Nephron (organoid): ENCODE data around the gene SLC6A18.
"Not testable (repeated sequence)": the region's sequence is repeated elsewhere in the genome, so short reads cannot be mapped to it uniquely, and the experiment has no call there.

Experiments
- H3K27ac Mint-ChIP-seq, 3 experiments: 2 replicates each; pipeline ENCODE4 v1.8.0; 2020; ENCODE audit warnings: mixed read lengths in 3 of 3, mild to moderate bottlenecking in 2 of 3, moderate library complexity in 1 of 3
- H3K27me3 Mint-ChIP-seq: 2 replicates; pipeline ENCODE4 v1.8.0; 2021; ENCODE audit warnings: low read depth, mild to moderate bottlenecking, moderate library complexity, mixed read lengths
- H3K36me3 Mint-ChIP-seq: 2 replicates; pipeline ENCODE4 v1.8.0; 2020; ENCODE audit warnings: low read depth, mixed read lengths
- H3K4me1 Mint-ChIP-seq: 2 replicates; pipeline ENCODE4 v1.8.0; 2020; ENCODE audit warnings: mixed read lengths
- H3K4me3 Mint-ChIP-seq, 3 experiments: 2 replicates each; pipeline ENCODE4 v1.8.0; 2020; ENCODE audit warnings: mild to moderate bottlenecking in 3 of 3, mixed read lengths in 3 of 3, moderate library complexity in 2 of 3
- H3K9me3 Mint-ChIP-seq: 2 replicates; pipeline ENCODE4 v1.8.0; 2020; ENCODE audit warnings: mixed read lengths
- TF ChIP-seq, protein P1 (sequence below), 3 experiments: fragments of 200-600 bp; sonication (generic); IDR thresholded peaks; one replicate each; pipeline ENCODE4 v1.5.0; 2021; ENCODE audit warnings: antibody characterized with exemption in 3 of 3; ENCODE audit not compliant: unreplicated experiment in 3 of 3

Gene SLC6A18

DNA sequence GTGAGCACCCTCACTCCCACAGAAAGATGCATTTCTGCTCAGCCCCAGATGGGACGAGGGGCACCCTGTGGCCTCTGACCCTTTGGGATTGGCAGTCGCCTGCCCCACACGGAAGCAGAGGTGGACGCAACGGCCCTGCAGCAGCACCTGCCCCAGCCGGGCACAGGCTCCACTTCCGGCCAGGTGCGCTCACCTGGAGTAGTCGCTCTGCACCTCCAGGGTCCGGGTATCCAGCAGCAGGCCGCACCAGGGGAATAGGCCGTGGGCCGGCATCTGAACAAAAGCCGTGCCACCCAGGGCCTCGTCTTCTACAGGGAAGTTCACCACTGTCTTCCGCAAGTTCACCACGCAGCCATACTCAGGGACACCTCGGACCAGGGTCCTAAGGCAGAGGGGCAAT lies 39.0 kb downstream of the SLC6A18 start:
- H3K9me3 Mint-ChIP-seq = no peaks in the 10 kb centered on the region
- no peaks in the 10 kb centered on the region for H3K4me1 Mint-ChIP-seq

GRCh38 chr5:1265026-1265425 lies 39.8 kb downstream of the SLC6A18 start:
- no peak overlapping the region for H3K4me3 Mint-ChIP-seq
- H3K27ac Mint-ChIP-seq = no peak overlapping the region
- TF ChIP-seq, protein P1, sequence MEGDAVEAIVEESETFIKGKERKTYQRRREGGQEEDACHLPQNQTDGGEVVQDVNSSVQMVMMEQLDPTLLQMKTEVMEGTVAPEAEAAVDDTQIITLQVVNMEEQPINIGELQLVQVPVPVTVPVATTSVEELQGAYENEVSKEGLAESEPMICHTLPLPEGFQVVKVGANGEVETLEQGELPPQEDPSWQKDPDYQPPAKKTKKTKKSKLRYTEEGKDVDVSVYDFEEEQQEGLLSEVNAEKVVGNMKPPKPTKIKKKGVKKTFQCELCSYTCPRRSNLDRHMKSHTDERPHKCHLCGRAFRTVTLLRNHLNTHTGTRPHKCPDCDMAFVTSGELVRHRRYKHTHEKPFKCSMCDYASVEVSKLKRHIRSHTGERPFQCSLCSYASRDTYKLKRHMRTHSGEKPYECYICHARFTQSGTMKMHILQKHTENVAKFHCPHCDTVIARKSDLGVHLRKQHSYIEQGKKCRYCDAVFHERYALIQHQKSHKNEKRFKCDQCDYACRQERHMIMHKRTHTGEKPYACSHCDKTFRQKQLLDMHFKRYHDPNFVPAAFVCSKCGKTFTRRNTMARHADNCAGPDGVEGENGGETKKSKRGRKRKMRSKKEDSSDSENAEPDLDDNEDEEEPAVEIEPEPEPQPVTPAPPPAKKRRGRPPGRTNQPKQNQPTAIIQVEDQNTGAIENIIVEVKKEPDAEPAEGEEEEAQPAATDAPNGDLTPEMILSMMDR (IDR thresholded peaks at IDR 0.05; ENCODE audit: unreplicated experiment in 3 of 3) = no peak
- H3K36me3 Mint-ChIP-seq = no peaks in the 10 kb centered on the region
- H3K27me3 Mint-ChIP-seq = peaks cover 14% of the 10 kb centered on the region
- H3K9me3 Mint-ChIP-seq = no peaks in the 10 kb centered on the region
- no peaks in the 10 kb centered on the region for H3K4me1 Mint-ChIP-seq

More for the DNA sequence above, 39.0 kb downstream of the SLC6A18 start:
- TF ChIP-seq, protein P1 (IDR thresholded peaks at IDR 0.05; ENCODE audit: unreplicated experiment in 3 of 3) = no peak
- Mint-ChIP-seq H3K27ac (no peak overlapping the region), H3K27me3 (peaks cover 14% of the 10 kb centered on the region), H3K36me3 (no peaks in the 10 kb centered on the region), H3K4me3 (no peak overlapping the region)

- Mint-ChIP-seq H3K36me3 (no peaks in the 10 kb centered on the region), H3K9me3 (no peaks in the 10 kb centered on the region), H3K4me1 (no peaks in the 10 kb centered on the region), H3K27me3 (peaks cover 11% of the 10 kb centered on the region), H3K4me3 (no peak overlapping the region), H3K27ac (no peak overlapping the region)
- TF ChIP-seq, protein P1 (IDR thresholded peaks at IDR 0.05; ENCODE audit: unreplicated experiment in 3 of 3) = no peak
Observed at GRCh38 chr5:1265461-1266455, 40.6 kb downstream of the SLC6A18 start.

DNA sequence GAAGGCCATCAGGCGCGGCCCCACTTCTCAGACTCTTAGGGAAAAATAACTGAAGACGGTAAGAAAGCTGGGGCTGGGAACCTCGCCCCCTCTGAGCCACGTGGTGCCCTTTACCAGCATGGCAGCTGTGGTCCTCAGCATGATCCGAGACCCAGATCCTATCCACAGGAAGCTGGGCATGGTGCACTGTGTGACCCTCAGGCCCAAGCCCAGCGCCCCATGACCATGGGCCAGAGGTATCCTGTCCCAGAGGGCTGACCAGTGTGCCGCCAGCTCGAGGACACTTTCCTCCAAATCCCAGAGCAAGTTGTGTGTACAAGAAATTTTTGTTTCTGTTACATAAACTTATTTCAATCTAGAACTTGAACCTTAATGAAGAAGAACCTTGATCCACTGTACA lies 41.6 kb downstream of the SLC6A18 start:
- no peaks in the 10 kb centered on the region for H3K36me3 Mint-ChIP-seq
- no peaks in the 10 kb centered on the region for H3K9me3 Mint-ChIP-seq
- H3K27ac Mint-ChIP-seq = no peak overlapping the region
- H3K4me1 Mint-ChIP-seq = no peaks in the 10 kb centered on the region
- TF ChIP-seq, protein P1 (IDR thresholded peaks at IDR 0.05; ENCODE audit: unreplicated experiment in 3 of 3) = no peak
- peaks cover 6% of the 10 kb centered on the region for H3K27me3 Mint-ChIP-seq
- no peak overlapping the region for H3K4me3 Mint-ChIP-seq

DNA sequence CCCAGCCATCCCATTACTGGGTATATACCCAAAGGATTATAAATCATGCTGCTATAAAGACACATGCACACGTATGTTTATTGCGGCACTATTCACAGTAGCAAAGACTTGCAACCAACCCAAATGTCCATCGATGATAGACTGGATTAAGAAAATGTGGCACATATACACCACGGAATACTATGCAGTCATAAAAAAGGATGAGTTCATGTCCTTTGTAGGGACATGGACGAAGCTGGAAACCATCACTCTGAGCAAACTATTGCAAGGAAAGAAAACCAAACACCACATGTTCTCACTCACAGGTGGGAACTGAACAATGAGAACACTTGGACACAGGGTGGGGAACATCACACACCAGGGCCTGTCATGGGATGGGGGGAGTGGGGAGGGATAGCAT lies 42.3 kb downstream of the SLC6A18 start:
- H3K36me3 Mint-ChIP-seq, H3K9me3 Mint-ChIP-seq, H3K4me3 Mint-ChIP-seq, H3K4me1 Mint-ChIP-seq, H3K27ac Mint-ChIP-seq, H3K27me3 Mint-ChIP-seq: not testable (repeated sequence)

DNA sequence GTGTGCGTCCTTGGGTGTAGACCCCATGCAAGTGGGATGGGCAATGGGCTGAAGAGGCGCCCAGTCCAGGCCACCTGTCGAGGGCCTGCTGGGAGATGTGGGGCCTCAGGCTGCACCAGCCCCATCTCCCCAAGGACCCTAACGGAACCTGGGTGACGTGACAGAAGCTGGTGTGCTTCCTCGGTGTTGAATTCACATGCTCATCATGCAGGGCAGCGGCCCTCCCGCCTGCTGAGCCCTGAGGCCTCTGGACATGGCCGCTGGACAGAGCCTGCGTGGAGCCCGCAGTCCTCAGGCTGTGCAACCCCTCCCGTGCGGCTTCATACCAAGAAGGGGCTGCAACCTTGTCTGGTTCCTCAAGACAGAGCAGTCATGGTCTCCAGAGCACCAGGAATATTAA lies 42.9 kb downstream of the SLC6A18 start:
- H3K36me3 Mint-ChIP-seq = no peaks in the 10 kb centered on the region
- H3K27ac Mint-ChIP-seq = no peak overlapping the region
- peaks cover 4% of the 10 kb centered on the region for H3K27me3 Mint-ChIP-seq

More for the DNA sequence above, 42.9 kb downstream of the SLC6A18 start:
- H3K4me3 Mint-ChIP-seq = no peak overlapping the region
- H3K4me1 Mint-ChIP-seq = no peaks in the 10 kb centered on the region
- no peaks in the 10 kb centered on the region for H3K9me3 Mint-ChIP-seq
- TF ChIP-seq, protein P1 (IDR thresholded peaks at IDR 0.05; ENCODE audit: unreplicated experiment in 3 of 3) = no peak
